Endothelial cell of umbilical vein (primary cell): ENCODE measurements around the gene ZNF92. TPM values are rescaled to one million over a fixed set of nuclear protein-coding genes. Genes with fewer than 3 reads are reported as not detected.

Experiments used
- BruUV-seq: library from RNA; stranded (reverse); fragments of 400-500 nt; replicated peaks from 2 replicates; lab custom pipeline; 2021; lab: Mats Ljungman, UMichigan
- CTCF ChIA-PET: fragments of 300-600, 350-600 bp; sonication (Branson Sonifier 250); formaldehyde crosslinking; loops from one replicate; lab custom pipeline; 2021; ENCODE audit warnings: antibody characterized with exemption, inconsistent platforms; lab: Charles Lee
- POLR2A ChIA-PET: fragments of 300-600, 350-600 bp; sonication (Branson Sonifier 250); formaldehyde crosslinking; loops from one replicate; lab custom pipeline; 2021; ENCODE audit warnings: antibody characterized with exemption, inconsistent platforms; lab: Charles Lee
- DNase-seq: peaks from one replicate; pipeline ENCODE4 v3.0.0-alpha.2; 2011; ENCODE audit warnings: low read depth, low spot score
- FAIRE-seq: peaks from 2 replicates; lab custom pipeline; 2011; peaks lifted over from hg19 to GRCh38; lab: Jason Lieb, UNC
- H2AFZ ChIP-seq: 2 replicates; pipeline ENCODE4 v1.6.0; 2012; ENCODE audit warnings: low read depth, low read length, control low read depth, inconsistent platforms
- H3K27ac ChIP-seq: 2 replicates; pipeline ENCODE4 v1.5.1; 2011; ENCODE audit warnings: low read depth, mild to moderate bottlenecking, control low read depth, low read length, moderate library complexity; ENCODE audit not compliant: insufficient read depth
- H3K27me3 ChIP-seq, 2 experiments: 2 replicates each; pipeline versions ENCODE4 v1.6.0 to v1.6.1; 2011; ENCODE audit warnings: low read length in 2 of 2, mixed read lengths in 1 of 2; ENCODE audit not compliant: control insufficient read depth in 2 of 2, insufficient read depth in 2 of 2
- H3K36me3 ChIP-seq, 2 experiments: 2 replicates in 1 of 2; 3 replicates in 1 of 2; pipeline ENCODE4 v1.5.1; 2011; ENCODE audit warnings: low read length in 2 of 2, mild to moderate bottlenecking in 1 of 2, moderate library complexity in 1 of 2; ENCODE audit not compliant: control insufficient read depth in 2 of 2, insufficient read depth in 2 of 2; ENCODE audit errors: extremely low read depth in 1 of 2
- H3K4me1 ChIP-seq: 3 replicates; pipeline ENCODE4 v1.5.1; 2011; ENCODE audit warnings: mild to moderate bottlenecking, low read length; ENCODE audit not compliant: control insufficient read depth, insufficient read depth; ENCODE audit errors: extremely low read depth
- H3K4me2 ChIP-seq: 2 replicates; pipeline ENCODE4 v1.6.1; 2011; ENCODE audit warnings: low read length, control low read depth, mixed read lengths; ENCODE audit not compliant: insufficient read depth
- H3K4me3 ChIP-seq, 3 experiments: fragments of 200-600 bp in 1 of 3; sonication (generic), shearing (Covaris generic) in 1 of 3; replicated peaks in 1 of 3; 2 replicates each; pipeline ENCODE4 v1.5.1; 2011 to 2016; ENCODE audit warnings: control low read depth in 3 of 3, low read length in 3 of 3, mild to moderate bottlenecking in 2 of 3, inconsistent platforms in 1 of 3, low read depth in 1 of 3, moderate library complexity in 1 of 3; ENCODE audit not compliant: insufficient read depth in 1 of 3
- H3K79me2 ChIP-seq: 2 replicates; pipeline ENCODE4 v1.6.0; 2012; ENCODE audit warnings: low read length, inconsistent platforms; ENCODE audit not compliant: control insufficient read depth, insufficient read depth
- H3K9ac ChIP-seq: replicated peaks from 2 replicates; pipeline ENCODE3; 2011; ENCODE audit warnings: low read length, control low read depth; ENCODE audit not compliant: insufficient read depth; ENCODE audit errors: extremely low read depth
- H3K9me1 ChIP-seq: replicated peaks from 3 replicates; pipeline ENCODE4 v1.6.0; 2011; ENCODE audit warnings: mild to moderate bottlenecking, low read length; ENCODE audit not compliant: control insufficient read depth, insufficient read depth; ENCODE audit errors: extremely low read depth
- H3K9me3 ChIP-seq: replicated peaks from 2 replicates; pipeline ENCODE4 v1.5.1; 2012; ENCODE audit warnings: low read length, inconsistent platforms; ENCODE audit not compliant: control insufficient read depth, insufficient read depth
- H4K20me1 ChIP-seq: replicated peaks from 2 replicates; pipeline ENCODE3; 2011; ENCODE audit warnings: mild to moderate bottlenecking, low read length; ENCODE audit not compliant: control insufficient read depth, insufficient read depth; ENCODE audit errors: extremely low read depth
- CTCF ChIP-seq, 2 donors: IDR thresholded peaks; 1 replicate in 1 of 2; 2 replicates in 1 of 2; pipeline ENCODE4 v1.5.1; 2011; ENCODE audit warnings: low read length in 2 of 2, mild to moderate bottlenecking in 2 of 2, moderate library complexity in 2 of 2, control low read depth in 1 of 2, inconsistent platforms in 1 of 2, low read depth in 1 of 2; ENCODE audit not compliant: insufficient read depth in 1 of 2; ENCODE audit errors: extremely low read depth in 1 of 2
- EZH2 ChIP-seq: IDR thresholded peaks from 2 replicates; pipeline ENCODE4 v1.6.1; 2012; ENCODE audit warnings: borderline replicate concordance, low read depth, mild to moderate bottlenecking, moderate library complexity, low read length, inconsistent platforms; ENCODE audit not compliant: severe bottlenecking
- FOS ChIP-seq: IDR thresholded peaks from 2 replicates; pipeline ENCODE4 v1.6.1; 2011; ENCODE audit warnings: mild to moderate bottlenecking, low read length, moderate library complexity, borderline replicate concordance; ENCODE audit not compliant: insufficient read depth
- GATA2 ChIP-seq: IDR thresholded peaks from 2 replicates; pipeline ENCODE4 v1.7.0; 2011; ENCODE audit warnings: low read depth, mild to moderate bottlenecking, moderate library complexity, mixed read lengths, low read length; ENCODE audit not compliant: insufficient read length, insufficient read depth
- JUN ChIP-seq: IDR thresholded peaks from 2 replicates; pipeline ENCODE4 v1.6.1; 2011; ENCODE audit warnings: borderline replicate concordance, low read depth; ENCODE audit not compliant: insufficient read length, insufficient read depth
- MAX ChIP-seq: IDR thresholded peaks from 2 replicates; pipeline ENCODE4 v1.6.1; 2011; ENCODE audit not compliant: insufficient read depth, insufficient read length
- MYC ChIP-seq: IDR thresholded peaks from one replicate; pipeline ENCODE4 v1.6.1; 2011; ENCODE audit warnings: mild to moderate bottlenecking, low read depth, low read length
- POLR2A ChIP-seq: IDR thresholded peaks from 2 replicates; pipeline ENCODE4 v1.6.1; 2012; ENCODE audit warnings: low read depth, mild to moderate bottlenecking, control low read depth, low read length
- POLR2AphosphoS5 ChIP-seq: IDR thresholded peaks from 2 replicates; pipeline ENCODE4 v1.6.1; 2012; ENCODE audit warnings: low read depth, mild to moderate bottlenecking, control low read depth, low read length, moderate library complexity; ENCODE audit not compliant: insufficient read depth
- dilution Hi-C: fragments of 300-500 bp; cut with MboI; formaldehyde crosslinking; loops from one replicate; pipeline ENCODE4 v1.15.0; 2019; ENCODE audit warnings: low sequenced_read_pairs; ENCODE audit not compliant: extremely low pct_ligation_motif_present
- intact Hi-C: fragments of 100-400 bp; cut with micrococcal nuclease; formaldehyde crosslinking; loops from one replicate; pipeline ENCODE4 v1.10.0; 2022
- polyA plus RNA-seq, 4 experiments: library from polyadenylated mRNA; depleted of rRNA in 3 of 4; stranded (reverse) in 3 of 4; unstranded in 1 of 4; fragments of >200 nt; gene quantifications; 2 replicates each; pipeline versions ENCODE4 v1.2.1 to v1.2.3, GENCODE V29; 2011 to 2012; ENCODE audit warnings: missing spikeins in 1 of 4
- total RNA-seq: library from RNA; stranded (reverse); gene quantifications from 2 replicates; pipeline ENCODE4 v1.2.3, GENCODE V29; 2021

ZNF92 gene
- total and polyA plus RNA-seq, 2 donors (not counting 3 experiments of a cell fraction or from before 2014, with no cell fraction given) = 0.90 to 8.9 TPM

DNA sequence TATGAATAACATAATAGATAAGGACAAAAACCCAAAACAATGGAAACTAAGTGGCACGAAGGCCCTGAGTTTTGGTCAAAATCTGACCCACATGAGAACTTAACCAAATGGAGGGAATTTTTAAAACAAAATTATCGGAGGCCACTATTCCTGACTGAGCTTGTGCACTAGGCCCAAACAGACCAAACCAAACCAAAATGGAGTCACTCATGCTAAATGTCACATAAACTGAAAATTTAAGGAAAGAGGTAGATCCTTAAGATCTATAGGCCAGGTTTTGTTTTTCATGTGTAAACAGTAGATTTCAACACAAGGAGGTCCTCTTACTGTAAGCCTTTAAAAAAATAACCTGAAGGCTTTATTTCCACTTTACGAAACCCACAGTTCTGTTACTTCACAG lies 3.8 kb upstream of the ZNF92 start:
- ChIA-PET POLR2A (no interaction called here), CTCF (no interaction called here)
- H3K79me2 ChIP-seq = peaks cover 8% of the 10 kb centered on the region
- no peak overlapping the region for H3K4me3 ChIP-seq
- no peak overlapping the region for H3K9ac ChIP-seq
- H3K36me3 ChIP-seq = no peaks in the 10 kb centered on the region
- DNase-seq (no peak), FAIRE-seq (peak; percentile 12)
- H3K9me3 ChIP-seq = no peaks in the 10 kb centered on the region
- no TSS peak for BruUV-seq
- TF ChIP-seq FOS (no peak), POLR2A (no peak), JUN (no peak), CTCF (IDR thresholded peaks at IDR 0.05; ENCODE audit: extremely low read depth in 1 of 2, insufficient read depth in 1 of 2, low read depth in 1 of 2, low read length in 2 of 2) (no peak), GATA2 (no peak), MYC (no peak), EZH2 (no peak), POLR2AphosphoS5 (no peak), MAX (no peak)
- dilution Hi-C loops (no loop called here), intact Hi-C loops (loop anchor here (5.0 kb wide), 1 partner anchor 288 kb away; no protein-coding TSS in a partner anchor)
- H3K9me1 ChIP-seq = no peaks in the 10 kb centered on the region
- no peak overlapping the region for H3K4me2 ChIP-seq
- H3K27me3 ChIP-seq = no peaks in the 10 kb centered on the region
- no peaks in the 10 kb centered on the region for H4K20me1 ChIP-seq
- H3K27ac ChIP-seq = no peak overlapping the region
- H2AFZ ChIP-seq = no peak overlapping the region
- H3K4me1 ChIP-seq = peaks cover 3% of the 10 kb centered on the region
